Spleen (tissue), 11 donors: ENCODE results near the gene CCDC93. TPM values are rescaled to one million over a fixed set of nuclear protein-coding genes. Genes with fewer than 3 reads are reported as not detected.
"Not testable (repeated sequence)": the region's sequence is repeated elsewhere in the genome, so short reads cannot be mapped to it uniquely, and the experiment has no call there.

Experiments
- DNase-seq: peaks from one replicate; pipeline ENCODE4 v3.0.0-alpha.2; 2020
- H3K27ac ChIP-seq, 8 donors: fragments of 200-600 bp; sonication (generic) in 7 of 8; 1 replicate in 4 of 8; 2 replicates in 4 of 8; pipeline versions ENCODE4 v1.5.0 to v1.8.0; 2016 to 2021; ENCODE audit warnings: inconsistent platforms in 4 of 8, mild to moderate bottlenecking in 4 of 8, moderate library complexity in 1 of 8
- H3K27me3 ChIP-seq, 7 donors: fragments of 200-600 bp; sonication (generic) in 6 of 7; replicated peaks in 1 of 7; 1 replicate in 4 of 7; 2 replicates in 3 of 7; pipeline versions ENCODE4 v1.5.0 to v1.8.0; 2016 to 2021; ENCODE audit warnings: inconsistent platforms in 3 of 7, mild to moderate bottlenecking in 1 of 7
- H3K36me3 ChIP-seq, 6 donors: fragments of 200-600 bp; sonication (generic) in 5 of 6; 1 replicate in 4 of 6; 2 replicates in 2 of 6; pipeline versions ENCODE4 v1.5.0 to v1.8.0; 2016 to 2021; ENCODE audit warnings: inconsistent platforms in 2 of 6
- H3K4me1 ChIP-seq, 6 donors: fragments of 200-600 bp; sonication (generic) in 5 of 6; 1 replicate in 3 of 6; 2 replicates in 3 of 6; pipeline versions ENCODE4 v1.5.0 to v1.8.0; 2016 to 2021; ENCODE audit warnings: inconsistent platforms in 3 of 6
- H3K4me3 ChIP-seq, 8 donors: fragments of 200-600 bp; sonication (generic) in 7 of 8; 1 replicate in 4 of 8; 2 replicates in 4 of 8; pipeline versions ENCODE4 v1.5.0 to v1.8.0; 2016 to 2021; ENCODE audit warnings: inconsistent platforms in 4 of 8, mild to moderate bottlenecking in 4 of 8, moderate library complexity in 2 of 8
- H3K9me3 ChIP-seq, 8 donors: fragments of 200-600 bp; sonication (generic) in 7 of 8; 1 replicate in 4 of 8; 2 replicates in 4 of 8; pipeline versions ENCODE4 v1.5.0 to v1.8.0; 2016 to 2021; ENCODE audit warnings: inconsistent platforms in 4 of 8
- POLR2A ChIP-seq, 3 donors: fragments of 450-650 bp; IDR thresholded peaks; one replicate each; pipeline ENCODE4 v1.5.1; 2017; ENCODE audit warnings: antibody characterized with exemption in 3 of 3, mild to moderate bottlenecking in 1 of 3
- POLR2AphosphoS5 ChIP-seq, 3 donors: sonication (generic); formaldehyde crosslinking; IDR thresholded peaks; one replicate each; pipeline ENCODE4 v1.5.1; 2017; ENCODE audit warnings: antibody characterized with exemption in 3 of 3
- WGBS, 5 donors: extraction: QIAGEN DNeasy Blood & Tissue Kit in 3 of 5; methylation state at CpG; one replicate each; pipeline versions ENCODE4 v1.1.5 to v1.1.7; 2013 to 2018; 5-methylcytosine and 5-hydroxymethylcytosine counted together
- intact Hi-C: fragments of 100-400 bp; cut with DNase I; formaldehyde crosslinking; loops from one replicate; pipeline ENCODE4 v1.15.0; 2023; ENCODE audit warnings: low total_unique reads
- polyA plus RNA-seq, 3 donors: library from polyadenylated mRNA; stranded (reverse); fragments of 200-250 nt; gene quantifications; one replicate each; pipeline ENCODE4 v1.2.1, GENCODE V29; 2013
- total RNA-seq, 7 donors: library from RNA; depleted of rRNA in 3 of 7; stranded (reverse); fragments of >200 nt in 3 of 7; fragmentation: NEBNext Ultra II Directional in 4 of 7; extraction: Animal tissue kit (Norgen Biotek cat#: 25700) in 4 of 7; gene quantifications; one replicate each; pipeline versions ENCODE4 v1.1.0 to v1.2.1, GENCODE V29; 2016 to 2021
- TF ChIP-seq, protein P1 (sequence below), 11 experiments: fragments of 200-600 bp in 7 of 11; fragments of 450-650 bp in 4 of 11; sonication (generic) in 4 of 11; IDR thresholded peaks in 8 of 11; conservative IDR thresholded peaks in 3 of 11; 1 replicate in 7 of 11; 2 replicates in 4 of 11; pipeline versions ENCODE4 v1.4.0 to v1.8.0; 2016 to 2021; ENCODE audit warnings: antibody characterized with exemption in 11 of 11, inconsistent platforms in 4 of 11, mild to moderate bottlenecking in 1 of 11
- donor health status: healthy with polysubstance abuse.
- donor health status: DM: no; HTN: no; CAD: no; lungs with moderate emphysema.
- donor health status: DM: no; HTN: no; CAD: no.
- donor health status: Bipolar disorder and iron deficiency.
- donor health status: healthy.
- donor health status: DM: no; HTN: no; CAD: no.
- donor health status: DM: yes; HTN: yes; CAD: no.

CCDC93 gene
- total and polyA plus RNA-seq, 10 donors, result 4.3 to 80.3 (median 42.4) TPM

DNA sequence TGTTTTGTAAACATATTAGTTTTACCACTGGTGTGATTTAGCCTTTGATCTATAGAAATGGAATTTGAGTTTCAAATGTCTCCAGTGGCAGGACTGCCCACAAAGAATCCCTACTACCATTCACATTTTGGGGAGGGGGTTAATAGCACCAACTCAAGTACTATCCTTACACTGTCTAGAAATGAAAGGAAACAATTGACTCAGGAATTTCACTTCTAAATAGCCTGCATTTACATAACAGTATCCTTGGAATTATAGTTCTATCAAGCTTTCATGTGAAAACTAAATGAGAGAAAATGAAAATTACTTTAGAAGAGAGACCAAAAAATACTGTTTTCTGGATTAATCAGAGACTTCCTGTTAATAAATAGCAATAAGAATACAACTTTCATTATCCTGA, 7.5 kb upstream of the CCDC93 start:
- Histone ChIP-seq H3K4me1 (peaks cover 0 to 7% (median 0%) of the 10 kb centered on the region in 6 donors), H3K27ac (no peak overlapping the region), H3K36me3 (no peaks in the 10 kb centered on the region), H3K9me3 (no peaks in the 10 kb centered on the region), H3K27me3 (no peaks in the 10 kb centered on the region), H3K4me3 (no peak overlapping the region)
- no peak for DNase-seq
- TF ChIP-seq POLR2AphosphoS5 (IDR thresholded peaks at IDR 0.05), result no peak
- TF ChIP-seq, protein P1, sequence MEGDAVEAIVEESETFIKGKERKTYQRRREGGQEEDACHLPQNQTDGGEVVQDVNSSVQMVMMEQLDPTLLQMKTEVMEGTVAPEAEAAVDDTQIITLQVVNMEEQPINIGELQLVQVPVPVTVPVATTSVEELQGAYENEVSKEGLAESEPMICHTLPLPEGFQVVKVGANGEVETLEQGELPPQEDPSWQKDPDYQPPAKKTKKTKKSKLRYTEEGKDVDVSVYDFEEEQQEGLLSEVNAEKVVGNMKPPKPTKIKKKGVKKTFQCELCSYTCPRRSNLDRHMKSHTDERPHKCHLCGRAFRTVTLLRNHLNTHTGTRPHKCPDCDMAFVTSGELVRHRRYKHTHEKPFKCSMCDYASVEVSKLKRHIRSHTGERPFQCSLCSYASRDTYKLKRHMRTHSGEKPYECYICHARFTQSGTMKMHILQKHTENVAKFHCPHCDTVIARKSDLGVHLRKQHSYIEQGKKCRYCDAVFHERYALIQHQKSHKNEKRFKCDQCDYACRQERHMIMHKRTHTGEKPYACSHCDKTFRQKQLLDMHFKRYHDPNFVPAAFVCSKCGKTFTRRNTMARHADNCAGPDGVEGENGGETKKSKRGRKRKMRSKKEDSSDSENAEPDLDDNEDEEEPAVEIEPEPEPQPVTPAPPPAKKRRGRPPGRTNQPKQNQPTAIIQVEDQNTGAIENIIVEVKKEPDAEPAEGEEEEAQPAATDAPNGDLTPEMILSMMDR (IDR thresholded peaks at IDR 0.05 in 8 of 11, conservative IDR thresholded peaks at IDR 0.05 in 3 of 11), result no peak
- TF ChIP-seq POLR2A (IDR thresholded peaks at IDR 0.05), result no peak
- intact Hi-C loops, result no loop called here

DNA sequence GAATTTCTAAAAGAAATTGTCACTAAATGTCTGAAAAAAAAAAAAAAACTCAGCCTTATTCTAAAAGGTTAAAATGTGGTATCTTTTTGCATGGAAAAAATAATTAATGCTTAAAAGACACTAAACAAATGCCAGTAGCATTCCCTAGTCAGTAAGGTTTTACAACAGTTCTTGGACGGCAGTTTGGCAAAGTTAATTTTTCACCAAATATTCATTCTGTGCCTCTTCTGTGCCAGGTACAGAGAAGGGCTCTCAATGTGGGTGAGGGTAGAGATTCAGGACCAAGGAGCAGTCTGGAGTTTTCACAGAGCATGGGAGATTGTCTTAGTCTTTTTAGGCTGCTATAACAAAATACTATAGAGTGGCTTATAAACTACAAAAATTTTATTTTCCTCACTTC, 6.0 kb upstream of the CCDC93 start:
- no peak overlapping the region for H3K27ac ChIP-seq
- WGBS, 5 donors, result 70 to 92% (median 85%) methylated on average over 1 of the region's 1 CpG
- no peak overlapping the region for H3K4me3 ChIP-seq
- H3K9me3 ChIP-seq, result no peaks in the 10 kb centered on the region
- intact Hi-C loops, result no loop called here
- DNase-seq, result no peak
- no peaks in the 10 kb centered on the region for H3K36me3 ChIP-seq
- TF ChIP-seq, protein P1 (IDR thresholded peaks at IDR 0.05 in 8 of 11, conservative IDR thresholded peaks at IDR 0.05 in 3 of 11), result no peak
- no peak for TF ChIP-seq POLR2AphosphoS5 (IDR thresholded peaks at IDR 0.05)
- no peak for TF ChIP-seq POLR2A (IDR thresholded peaks at IDR 0.05)
- H3K4me1 ChIP-seq, result peaks cover 0 to 21% (median 5%) of the 10 kb centered on the region in 6 donors
- no peaks in the 10 kb centered on the region for H3K27me3 ChIP-seq

DNA sequence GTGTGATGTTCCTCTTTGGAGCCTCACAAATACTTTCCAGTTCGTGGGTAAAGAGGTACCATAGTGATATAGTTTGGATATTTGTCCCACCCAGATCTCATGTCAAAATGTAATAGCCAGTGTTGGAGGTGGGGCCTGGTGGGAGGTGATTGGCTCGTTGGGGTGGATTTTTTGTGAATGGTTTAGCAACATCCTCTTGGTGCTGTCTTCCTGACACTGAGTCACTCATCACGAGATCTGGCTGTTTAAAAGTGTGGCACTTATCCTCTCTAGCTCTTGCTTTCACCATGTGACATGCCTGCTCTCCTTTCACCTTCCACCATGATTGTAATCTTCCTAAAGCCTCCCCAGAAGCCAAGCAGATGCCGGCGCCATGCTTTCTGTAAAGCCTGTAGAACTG, 3.0 kb upstream of the CCDC93 start:
- intact Hi-C loops, result no loop called here
- 57 to 71% (median 63%) methylated on average over 5 of the region's 5 CpGs for WGBS, 5 donors
- H3K27ac ChIP-seq, result peak overlapping the region in 5 of 8 donors; percentile 24 to 98 (median 65)

DNA sequence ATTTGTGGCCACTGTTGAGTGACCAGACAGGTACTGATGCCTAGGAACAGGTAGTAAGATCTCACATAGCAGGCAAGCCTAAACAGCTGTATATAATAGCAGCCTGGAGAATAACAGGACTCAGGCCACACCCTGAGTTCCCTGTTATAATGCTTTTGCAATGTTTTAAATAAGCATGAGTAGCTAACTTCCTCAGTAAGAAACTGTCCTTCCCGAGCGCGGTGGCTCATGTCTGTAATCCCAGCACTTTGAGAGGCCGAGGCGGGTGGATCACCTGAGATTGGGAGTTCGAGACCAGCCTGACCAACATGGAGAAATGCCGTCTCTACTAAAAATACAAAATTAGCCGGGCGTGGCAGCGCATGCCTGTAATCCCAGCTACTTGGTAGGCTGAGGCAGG, 1.9 kb upstream of the CCDC93 start:
- WGBS, 5 donors, result 65 to 84% (median 80%) methylated on average over 10 of the region's 10 CpGs
- H3K4me3 ChIP-seq, intact Hi-C loops, H3K27me3 ChIP-seq, H3K36me3 ChIP-seq, DNase-seq, H3K9me3 ChIP-seq: not testable (repeated sequence)
- H3K4me1 ChIP-seq, result peaks cover 18 to 54% (median 33%) of the 10 kb centered on the region in 6 donors
- H3K27ac ChIP-seq, result peak overlapping the region in 5 of 8 donors; percentile 24 to 98 (median 65)

More for the DNA sequence above, 3.0 kb upstream of the CCDC93 start:
- no peak for TF ChIP-seq POLR2A (IDR thresholded peaks at IDR 0.05)
- no peak for TF ChIP-seq POLR2AphosphoS5 (IDR thresholded peaks at IDR 0.05)
- TF ChIP-seq, protein P1 (IDR thresholded peaks at IDR 0.05 in 8 of 11, conservative IDR thresholded peaks at IDR 0.05 in 3 of 11), result no peak
- Histone ChIP-seq H3K36me3 (no peaks in the 10 kb centered on the region), H3K4me3 (no peak overlapping the region), H3K4me1 (peaks cover 8 to 42% (median 23%) of the 10 kb centered on the region in 6 donors), H3K9me3 (no peaks in the 10 kb centered on the region), H3K27me3 (no peaks in the 10 kb centered on the region)
- no peak for DNase-seq

DNA sequence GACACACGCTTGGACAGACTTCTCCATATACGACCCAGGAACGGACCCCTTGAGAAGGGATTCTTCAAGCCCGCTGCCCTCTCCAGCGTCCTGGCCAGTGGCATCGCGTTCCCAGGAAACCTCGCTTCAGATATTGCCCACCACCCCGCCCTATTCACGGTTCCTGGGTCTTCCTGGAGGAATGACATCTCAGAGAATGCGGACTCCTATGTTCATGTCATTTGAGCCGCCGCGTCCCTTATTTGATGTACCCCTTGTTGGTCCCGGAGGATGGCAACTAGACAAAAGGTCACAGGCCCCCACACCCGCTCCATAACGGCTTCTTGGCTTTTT, 588 bp upstream of the CCDC93 start:
- Histone ChIP-seq H3K4me3 (peak overlapping the region; percentile 83 to 99 (median 92)), H3K36me3 (peaks cover 0 to 2% (median 0%) of the 10 kb centered on the region in 6 donors), H3K9me3 (no peaks in the 10 kb centered on the region), H3K27ac (peak overlapping the region in 7 of 8 donors; percentile 90 to 98 (median 94)), H3K27me3 (no peaks in the 10 kb centered on the region), H3K4me1 (peaks cover 18 to 67% (median 42%) of the 10 kb centered on the region in 6 donors)
- intact Hi-C loops, result no loop called here
- WGBS, 5 donors, result 1 to 3% (median 2%) methylated on average over 17 of the region's 17 CpGs
- TF ChIP-seq, protein P1 (IDR thresholded peaks at IDR 0.05 in 8 of 11, conservative IDR thresholded peaks at IDR 0.05 in 3 of 11), result no peak
- TF ChIP-seq POLR2AphosphoS5 (IDR thresholded peaks at IDR 0.05), result no peak
- TF ChIP-seq POLR2A (IDR thresholded peaks at IDR 0.05), result no peak
- DNase-seq, result no peak
